ENCODE results near the gene SMC3. TPM values are rescaled to one million over a fixed set of nuclear protein-coding genes. Genes with fewer than 3 reads are reported as not detected.

The SMC3 gene
- total and polyA plus RNA-seq, 2 experiments from 2014 or later, result 72.3 to 320 TPM

DNA sequence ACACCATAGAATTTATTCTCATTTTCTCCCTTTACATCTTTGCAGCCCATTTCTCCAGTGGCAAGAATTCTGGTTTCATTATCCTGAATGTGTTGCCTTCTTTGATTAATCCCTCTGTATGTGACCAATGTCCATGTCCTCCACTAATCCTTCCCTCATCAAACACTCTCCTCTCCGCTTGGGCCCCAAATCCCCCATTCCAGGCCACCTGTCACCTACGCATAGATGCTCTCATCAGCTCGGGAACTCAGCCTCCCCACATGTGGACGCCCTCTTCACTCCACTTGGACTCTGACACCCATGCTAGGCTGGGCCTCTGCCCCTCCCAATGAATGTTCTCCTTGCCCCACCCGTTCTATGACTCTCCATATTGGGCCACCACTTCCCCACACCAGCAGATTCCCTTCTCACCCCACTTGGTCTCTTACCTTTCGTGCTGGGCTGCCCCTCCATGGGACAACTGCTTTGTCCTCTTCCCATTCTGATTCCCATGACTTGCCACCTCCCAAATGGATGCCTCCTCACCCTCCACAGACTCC lies 57.9 kb downstream of the SMC3 start:
- no peaks in the 10 kb centered on the region for H3K9me3 Mint-ChIP-seq
- TF ChIP-seq, protein P1, sequence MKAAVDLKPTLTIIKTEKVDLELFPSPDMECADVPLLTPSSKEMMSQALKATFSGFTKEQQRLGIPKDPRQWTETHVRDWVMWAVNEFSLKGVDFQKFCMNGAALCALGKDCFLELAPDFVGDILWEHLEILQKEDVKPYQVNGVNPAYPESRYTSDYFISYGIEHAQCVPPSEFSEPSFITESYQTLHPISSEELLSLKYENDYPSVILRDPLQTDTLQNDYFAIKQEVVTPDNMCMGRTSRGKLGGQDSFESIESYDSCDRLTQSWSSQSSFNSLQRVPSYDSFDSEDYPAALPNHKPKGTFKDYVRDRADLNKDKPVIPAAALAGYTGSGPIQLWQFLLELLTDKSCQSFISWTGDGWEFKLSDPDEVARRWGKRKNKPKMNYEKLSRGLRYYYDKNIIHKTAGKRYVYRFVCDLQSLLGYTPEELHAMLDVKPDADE (IDR thresholded peaks at IDR 0.05), result no peak
- no peak for TF ChIP-seq ZNF114 (CRISPR knock-in tag; IDR thresholded peaks at IDR 0.05)
- TF ChIP-seq, protein P2, sequence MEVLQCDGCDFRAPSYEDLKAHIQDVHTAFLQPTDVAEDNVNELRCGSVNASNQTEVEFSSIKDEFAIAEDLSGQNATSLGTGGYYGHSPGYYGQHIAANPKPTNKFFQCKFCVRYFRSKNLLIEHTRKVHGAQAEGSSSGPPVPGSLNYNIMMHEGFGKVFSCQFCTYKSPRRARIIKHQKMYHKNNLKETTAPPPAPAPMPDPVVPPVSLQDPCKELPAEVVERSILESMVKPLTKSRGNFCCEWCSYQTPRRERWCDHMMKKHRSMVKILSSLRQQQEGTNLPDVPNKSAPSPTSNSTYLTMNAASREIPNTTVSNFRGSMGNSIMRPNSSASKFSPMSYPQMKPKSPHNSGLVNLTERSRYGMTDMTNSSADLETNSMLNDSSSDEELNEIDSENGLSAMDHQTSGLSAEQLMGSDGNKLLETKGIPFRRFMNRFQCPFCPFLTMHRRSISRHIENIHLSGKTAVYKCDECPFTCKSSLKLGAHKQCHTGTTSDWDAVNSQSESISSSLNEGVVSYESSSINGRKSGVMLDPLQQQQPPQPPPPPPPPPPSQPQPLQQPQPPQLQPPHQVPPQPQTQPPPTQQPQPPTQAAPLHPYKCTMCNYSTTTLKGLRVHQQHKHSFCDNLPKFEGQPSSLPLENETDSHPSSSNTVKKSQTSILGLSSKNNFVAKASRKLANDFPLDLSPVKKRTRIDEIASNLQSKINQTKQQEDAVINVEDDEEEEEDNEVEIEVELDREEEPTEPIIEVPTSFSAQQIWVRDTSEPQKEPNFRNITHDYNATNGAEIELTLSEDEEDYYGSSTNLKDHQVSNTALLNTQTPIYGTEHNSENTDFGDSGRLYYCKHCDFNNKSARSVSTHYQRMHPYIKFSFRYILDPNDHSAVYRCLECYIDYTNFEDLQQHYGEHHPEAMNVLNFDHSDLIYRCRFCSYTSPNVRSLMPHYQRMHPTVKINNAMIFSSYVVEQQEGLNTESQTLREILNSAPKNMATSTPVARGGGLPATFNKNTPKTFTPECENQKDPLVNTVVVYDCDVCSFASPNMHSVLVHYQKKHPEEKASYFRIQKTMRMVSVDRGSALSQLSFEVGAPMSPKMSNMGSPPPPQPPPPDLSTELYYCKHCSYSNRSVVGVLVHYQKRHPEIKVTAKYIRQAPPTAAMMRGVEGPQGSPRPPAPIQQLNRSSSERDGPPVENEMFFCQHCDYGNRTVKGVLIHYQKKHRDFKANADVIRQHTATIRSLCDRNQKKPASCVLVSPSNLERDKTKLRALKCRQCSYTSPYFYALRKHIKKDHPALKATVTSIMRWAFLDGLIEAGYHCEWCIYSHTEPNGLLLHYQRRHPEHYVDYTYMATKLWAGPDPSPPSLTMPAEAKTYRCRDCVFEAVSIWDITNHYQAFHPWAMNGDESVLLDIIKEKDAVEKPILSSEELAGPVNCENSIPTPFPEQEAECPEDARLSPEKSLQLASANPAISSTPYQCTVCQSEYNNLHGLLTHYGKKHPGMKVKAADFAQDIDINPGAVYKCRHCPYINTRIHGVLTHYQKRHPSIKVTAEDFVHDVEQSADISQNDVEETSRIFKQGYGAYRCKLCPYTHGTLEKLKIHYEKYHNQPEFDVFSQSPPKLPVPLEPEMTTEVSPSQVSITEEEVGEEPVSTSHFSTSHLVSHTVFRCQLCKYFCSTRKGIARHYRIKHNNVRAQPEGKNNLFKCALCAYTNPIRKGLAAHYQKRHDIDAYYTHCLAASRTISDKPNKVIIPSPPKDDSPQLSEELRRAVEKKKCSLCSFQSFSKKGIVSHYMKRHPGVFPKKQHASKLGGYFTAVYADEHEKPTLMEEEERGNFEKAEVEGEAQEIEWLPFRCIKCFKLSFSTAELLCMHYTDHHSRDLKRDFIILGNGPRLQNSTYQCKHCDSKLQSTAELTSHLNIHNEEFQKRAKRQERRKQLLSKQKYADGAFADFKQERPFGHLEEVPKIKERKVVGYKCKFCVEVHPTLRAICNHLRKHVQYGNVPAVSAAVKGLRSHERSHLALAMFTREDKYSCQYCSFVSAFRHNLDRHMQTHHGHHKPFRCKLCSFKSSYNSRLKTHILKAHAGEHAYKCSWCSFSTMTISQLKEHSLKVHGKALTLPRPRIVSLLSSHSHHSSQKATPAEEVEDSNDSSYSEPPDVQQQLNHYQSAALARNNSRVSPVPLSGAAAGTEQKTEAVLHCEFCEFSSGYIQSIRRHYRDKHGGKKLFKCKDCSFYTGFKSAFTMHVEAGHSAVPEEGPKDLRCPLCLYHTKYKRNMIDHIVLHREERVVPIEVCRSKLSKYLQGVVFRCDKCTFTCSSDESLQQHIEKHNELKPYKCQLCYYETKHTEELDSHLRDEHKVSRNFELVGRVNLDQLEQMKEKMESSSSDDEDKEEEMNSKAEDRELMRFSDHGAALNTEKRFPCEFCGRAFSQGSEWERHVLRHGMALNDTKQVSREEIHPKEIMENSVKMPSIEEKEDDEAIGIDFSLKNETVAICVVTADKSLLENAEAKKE (CRISPR knock-in tag; IDR thresholded peaks at IDR 0.05), result no peak
- no peak for TF ChIP-seq EZH2 (IDR thresholded peaks at IDR 0.05; ENCODE audit: low read depth, unreplicated experiment)
- no peak for TF ChIP-seq ZNF331 (CRISPR knock-in tag; IDR thresholded peaks at IDR 0.05; ENCODE audit: low read depth)
- TF ChIP-seq POLR2AphosphoS5 (IDR thresholded peaks at IDR 0.05; ENCODE audit: low read depth), result no peak
- TF ChIP-seq NANOG (IDR thresholded peaks at IDR 0.05; ENCODE audit: borderline replicate concordance), result no peak
- TF ChIP-seq, protein P3, sequence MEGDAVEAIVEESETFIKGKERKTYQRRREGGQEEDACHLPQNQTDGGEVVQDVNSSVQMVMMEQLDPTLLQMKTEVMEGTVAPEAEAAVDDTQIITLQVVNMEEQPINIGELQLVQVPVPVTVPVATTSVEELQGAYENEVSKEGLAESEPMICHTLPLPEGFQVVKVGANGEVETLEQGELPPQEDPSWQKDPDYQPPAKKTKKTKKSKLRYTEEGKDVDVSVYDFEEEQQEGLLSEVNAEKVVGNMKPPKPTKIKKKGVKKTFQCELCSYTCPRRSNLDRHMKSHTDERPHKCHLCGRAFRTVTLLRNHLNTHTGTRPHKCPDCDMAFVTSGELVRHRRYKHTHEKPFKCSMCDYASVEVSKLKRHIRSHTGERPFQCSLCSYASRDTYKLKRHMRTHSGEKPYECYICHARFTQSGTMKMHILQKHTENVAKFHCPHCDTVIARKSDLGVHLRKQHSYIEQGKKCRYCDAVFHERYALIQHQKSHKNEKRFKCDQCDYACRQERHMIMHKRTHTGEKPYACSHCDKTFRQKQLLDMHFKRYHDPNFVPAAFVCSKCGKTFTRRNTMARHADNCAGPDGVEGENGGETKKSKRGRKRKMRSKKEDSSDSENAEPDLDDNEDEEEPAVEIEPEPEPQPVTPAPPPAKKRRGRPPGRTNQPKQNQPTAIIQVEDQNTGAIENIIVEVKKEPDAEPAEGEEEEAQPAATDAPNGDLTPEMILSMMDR (conservative IDR thresholded peaks at IDR 0.05; ENCODE audit: low read depth in 2 of 2), result no peak
- no peak for TF ChIP-seq CREB1 (CRISPR knock-in tag; IDR thresholded peaks at IDR 0.05; ENCODE audit: low read depth)
- TF ChIP-seq, protein P4, sequence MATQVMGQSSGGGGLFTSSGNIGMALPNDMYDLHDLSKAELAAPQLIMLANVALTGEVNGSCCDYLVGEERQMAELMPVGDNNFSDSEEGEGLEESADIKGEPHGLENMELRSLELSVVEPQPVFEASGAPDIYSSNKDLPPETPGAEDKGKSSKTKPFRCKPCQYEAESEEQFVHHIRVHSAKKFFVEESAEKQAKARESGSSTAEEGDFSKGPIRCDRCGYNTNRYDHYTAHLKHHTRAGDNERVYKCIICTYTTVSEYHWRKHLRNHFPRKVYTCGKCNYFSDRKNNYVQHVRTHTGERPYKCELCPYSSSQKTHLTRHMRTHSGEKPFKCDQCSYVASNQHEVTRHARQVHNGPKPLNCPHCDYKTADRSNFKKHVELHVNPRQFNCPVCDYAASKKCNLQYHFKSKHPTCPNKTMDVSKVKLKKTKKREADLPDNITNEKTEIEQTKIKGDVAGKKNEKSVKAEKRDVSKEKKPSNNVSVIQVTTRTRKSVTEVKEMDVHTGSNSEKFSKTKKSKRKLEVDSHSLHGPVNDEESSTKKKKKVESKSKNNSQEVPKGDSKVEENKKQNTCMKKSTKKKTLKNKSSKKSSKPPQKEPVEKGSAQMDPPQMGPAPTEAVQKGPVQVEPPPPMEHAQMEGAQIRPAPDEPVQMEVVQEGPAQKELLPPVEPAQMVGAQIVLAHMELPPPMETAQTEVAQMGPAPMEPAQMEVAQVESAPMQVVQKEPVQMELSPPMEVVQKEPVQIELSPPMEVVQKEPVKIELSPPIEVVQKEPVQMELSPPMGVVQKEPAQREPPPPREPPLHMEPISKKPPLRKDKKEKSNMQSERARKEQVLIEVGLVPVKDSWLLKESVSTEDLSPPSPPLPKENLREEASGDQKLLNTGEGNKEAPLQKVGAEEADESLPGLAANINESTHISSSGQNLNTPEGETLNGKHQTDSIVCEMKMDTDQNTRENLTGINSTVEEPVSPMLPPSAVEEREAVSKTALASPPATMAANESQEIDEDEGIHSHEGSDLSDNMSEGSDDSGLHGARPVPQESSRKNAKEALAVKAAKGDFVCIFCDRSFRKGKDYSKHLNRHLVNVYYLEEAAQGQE (IDR thresholded peaks at IDR 0.05; ENCODE audit: unreplicated experiment), result no peak
- TF ChIP-seq JUNB (IDR thresholded peaks at IDR 0.05; ENCODE audit: unreplicated experiment), result no peak
- no peak for TF ChIP-seq EZH2phosphoT487 (IDR thresholded peaks at IDR 0.05; ENCODE audit: unreplicated experiment)
- TF ChIP-seq STAT1 (IDR thresholded peaks at IDR 0.05; ENCODE audit: unreplicated experiment), result no peak
- no peaks in the 10 kb centered on the region for H3K27me3 ChIP-seq (ENCODE audit: insufficient read depth)
- peaks cover 12% of the 10 kb centered on the region; the same call in 2 of the 3 replicates for H3K4me1 Mint-ChIP-seq
- H3K4me1 ChIP-seq (ENCODE audit: insufficient read depth), result peaks cover 7% of the 10 kb centered on the region; the same call in 1 of the 2 replicates
- no peak overlapping the region for H3K27ac ChIP-seq (ENCODE audit: low read depth)
- no peaks in the 10 kb centered on the region for H3K36me3 ChIP-seq (ENCODE audit: insufficient read depth)
- no peaks in the 10 kb centered on the region for H3K36me3 Mint-ChIP-seq (ENCODE audit: low read depth)
- no peak overlapping the region for H3K4me3 Mint-ChIP-seq
- ATAC-seq (no peak), DNase-seq (ENCODE audit: low spot score) (no peak)
- no peaks in the 10 kb centered on the region for H3K79me2 ChIP-seq (replicated peaks; ENCODE audit: insufficient read depth)
- H3K27me3 Mint-ChIP-seq (ENCODE audit: insufficient read depth, low read depth, poor library complexity), result peaks cover 3% of the 10 kb centered on the region
- no peak overlapping the region for H3K4me3 ChIP-seq
- H3F3A ChIP-seq (replicated peaks; ENCODE audit: low read depth), result no peaks in the 10 kb centered on the region
- H4K20me1 ChIP-seq (replicated peaks; ENCODE audit: insufficient read depth), result no peaks in the 10 kb centered on the region
- H3K27ac Mint-ChIP-seq, result no peak overlapping the region
- no peak overlapping the region for H2AFZ ChIP-seq
- no peak overlapping the region for H3K4me2 ChIP-seq
- H3K9me2 ChIP-seq (ENCODE audit: insufficient read depth), result peaks cover 3% of the 10 kb centered on the region

Data from GM23338 (cell line).